ENCODE measurements around the gene RPS13.
"Not testable (repeated sequence)": the region's sequence is repeated elsewhere in the genome, so short reads cannot be mapped to it uniquely, and the experiment has no call there.

RPS13 gene

DNA sequence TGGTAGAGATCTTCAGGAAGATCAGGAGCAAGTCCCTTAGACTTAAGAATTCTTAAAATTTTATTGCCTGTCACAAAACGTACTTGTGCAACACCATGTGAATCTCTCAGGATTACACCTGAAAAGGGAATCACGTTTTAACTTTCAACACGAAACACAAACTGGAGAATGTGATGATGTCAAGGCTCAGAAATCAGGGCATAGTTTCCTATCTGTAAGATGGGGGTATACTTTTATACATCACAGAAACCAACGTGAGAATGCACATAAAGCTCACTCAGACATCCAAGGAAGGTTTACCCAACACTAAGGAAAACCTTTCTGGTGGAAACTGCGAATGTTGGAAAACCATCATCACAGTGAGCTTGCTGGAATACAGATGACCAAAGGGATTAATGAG is 2.0 kb downstream of the RPS13 start:
- Histone ChIP-seq H3K9me3 (ENCODE audit: control insufficient read depth, low read length) (no peaks in the 10 kb centered on the region), H3K4me1 (ENCODE audit: control insufficient read depth, insufficient read depth, low read length) (peaks cover 14% of the 10 kb centered on the region), H3K27me3 (ENCODE audit: control insufficient read depth, insufficient read depth, low read length) (no peaks in the 10 kb centered on the region), H3K9ac (ENCODE audit: low read length) (no peak overlapping the region), H3K4me3 (ENCODE audit: low read length) (no peak overlapping the region), H3K36me3 (ENCODE audit: control insufficient read depth, insufficient read depth, low read length) (no peaks in the 10 kb centered on the region)

GRCh38 chr11:17073370-17074027 is 4.0 kb downstream of the RPS13 start:
- Histone ChIP-seq H3K9me3 (ENCODE audit: control insufficient read depth, low read length) (no peaks in the 10 kb centered on the region), H3K36me3 (ENCODE audit: control insufficient read depth, insufficient read depth, low read length) (no peaks in the 10 kb centered on the region), H3K4me1 (ENCODE audit: control insufficient read depth, insufficient read depth, low read length) (peaks cover 14% of the 10 kb centered on the region), H3K9ac (ENCODE audit: low read length) (no peak overlapping the region), H3K4me3 (ENCODE audit: low read length) (no peak overlapping the region), H3K27me3 (ENCODE audit: control insufficient read depth, insufficient read depth, low read length) (no peaks in the 10 kb centered on the region)

DNA sequence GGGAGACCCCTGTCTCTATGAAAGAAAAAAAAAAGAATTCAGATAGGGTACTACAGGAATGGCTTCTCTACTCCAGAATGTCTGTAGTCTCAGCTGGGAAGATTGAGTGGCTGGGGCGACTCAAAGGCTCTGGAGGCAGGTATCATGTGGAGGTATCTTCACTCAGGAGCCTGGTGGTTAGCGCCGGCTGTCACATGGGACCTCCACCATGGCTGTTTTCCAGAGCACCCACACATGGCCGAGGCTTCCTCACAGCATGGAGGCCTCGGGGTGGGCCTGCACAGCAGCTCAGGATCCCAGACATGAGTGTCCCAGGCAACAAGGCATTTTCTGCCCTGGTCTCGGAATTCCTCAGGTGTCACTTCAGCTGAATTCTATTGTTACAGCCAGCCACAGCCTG is 10.1 kb downstream of the RPS13 start:
- Histone ChIP-seq H3K4me3 (ENCODE audit: low read length) (no peak overlapping the region), H3K9ac (ENCODE audit: low read length) (no peak overlapping the region), H3K4me1 (ENCODE audit: control insufficient read depth, insufficient read depth, low read length) (no peaks in the 10 kb centered on the region), H3K27me3 (ENCODE audit: control insufficient read depth, insufficient read depth, low read length) (no peaks in the 10 kb centered on the region), H3K36me3 (ENCODE audit: control insufficient read depth, insufficient read depth, low read length) (no peaks in the 10 kb centered on the region), H3K9me3 (ENCODE audit: control insufficient read depth, low read length) (no peaks in the 10 kb centered on the region)

GRCh38 chr11:17066691-17067090 is 10.8 kb downstream of the RPS13 start:
- H3K9ac ChIP-seq (ENCODE audit: low read length) = no peak overlapping the region
- no peaks in the 10 kb centered on the region for H3K4me1 ChIP-seq (ENCODE audit: control insufficient read depth, insufficient read depth, low read length)

GRCh38 chr11:17063171-17064002 is 14.1 kb downstream of the RPS13 start:
- Histone ChIP-seq H3K4me1 (ENCODE audit: control insufficient read depth, insufficient read depth, low read length) (no peaks in the 10 kb centered on the region), H3K36me3 (ENCODE audit: control insufficient read depth, insufficient read depth, low read length) (no peaks in the 10 kb centered on the region), H3K4me3 (ENCODE audit: low read length) (no peak overlapping the region), H3K27me3 (ENCODE audit: control insufficient read depth, insufficient read depth, low read length) (no peaks in the 10 kb centered on the region), H3K9me3 (ENCODE audit: control insufficient read depth, low read length) (no peaks in the 10 kb centered on the region), H3K9ac (ENCODE audit: low read length) (no peak overlapping the region)

More at GRCh38 chr11:17066691-17067090, 10.8 kb downstream of the RPS13 start:
- no peak overlapping the region for H3K4me3 ChIP-seq (ENCODE audit: low read length)
- no peaks in the 10 kb centered on the region for H3K27me3 ChIP-seq (ENCODE audit: control insufficient read depth, insufficient read depth, low read length)
- no peaks in the 10 kb centered on the region for H3K36me3 ChIP-seq (ENCODE audit: control insufficient read depth, insufficient read depth, low read length)
- H3K9me3 ChIP-seq (ENCODE audit: control insufficient read depth, low read length) = no peaks in the 10 kb centered on the region

- not testable (repeated sequence) for H3K36me3 ChIP-seq (ENCODE audit: control insufficient read depth, insufficient read depth, low read length); H3K9ac ChIP-seq (ENCODE audit: low read length); H3K9me3 ChIP-seq (ENCODE audit: control insufficient read depth, low read length); H3K4me1 ChIP-seq (ENCODE audit: control insufficient read depth, insufficient read depth, low read length); H3K4me3 ChIP-seq (ENCODE audit: low read length); H3K27me3 ChIP-seq (ENCODE audit: control insufficient read depth, insufficient read depth, low read length)
These were observed 26.3 kb downstream of the RPS13 start for GRCh38 chr11:17051146-17051545.

- H3K27me3 ChIP-seq (ENCODE audit: control insufficient read depth, insufficient read depth, low read length); H3K9me3 ChIP-seq (ENCODE audit: control insufficient read depth, low read length); H3K4me3 ChIP-seq (ENCODE audit: low read length); H3K36me3 ChIP-seq (ENCODE audit: control insufficient read depth, insufficient read depth, low read length); H3K9ac ChIP-seq (ENCODE audit: low read length); H3K4me1 ChIP-seq (ENCODE audit: control insufficient read depth, insufficient read depth, low read length): not testable (repeated sequence)
These were observed 29.0 kb downstream of the RPS13 start for GRCh38 chr11:17048491-17048890.

DNA sequence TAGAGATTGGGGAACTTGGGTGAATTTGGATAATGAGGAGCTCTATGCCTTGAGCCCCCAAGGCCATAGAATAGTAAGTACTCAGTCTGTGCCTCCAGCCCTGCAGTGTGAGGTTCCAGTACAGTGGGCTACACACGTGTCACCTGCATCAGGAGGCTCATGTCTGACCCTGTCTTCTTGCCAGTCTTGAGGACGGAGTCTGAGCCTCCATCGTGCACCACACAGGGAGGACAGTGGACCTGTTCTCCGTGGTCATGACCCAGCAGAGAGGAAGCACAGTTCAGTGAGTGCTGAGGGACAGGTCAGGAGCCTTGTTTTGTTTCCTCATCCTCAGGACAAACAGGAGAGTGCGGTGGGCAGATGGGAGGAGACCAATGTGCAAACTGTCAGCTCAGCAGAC is 30.8 kb downstream of the RPS13 start:
- no peaks in the 10 kb centered on the region for H3K9me3 ChIP-seq (ENCODE audit: control insufficient read depth, low read length)
- H3K36me3 ChIP-seq (ENCODE audit: control insufficient read depth, insufficient read depth, low read length) = no peaks in the 10 kb centered on the region
- no peaks in the 10 kb centered on the region for H3K27me3 ChIP-seq (ENCODE audit: control insufficient read depth, insufficient read depth, low read length)
- H3K4me1 ChIP-seq (ENCODE audit: control insufficient read depth, insufficient read depth, low read length) = peaks cover 6% of the 10 kb centered on the region
- H3K9ac ChIP-seq (ENCODE audit: low read length) = no peak overlapping the region
- H3K4me3 ChIP-seq (ENCODE audit: low read length) = no peak overlapping the region

- H3K4me1 ChIP-seq (ENCODE audit: control insufficient read depth, insufficient read depth, low read length) = peaks cover 13% of the 10 kb centered on the region
- H3K27me3 ChIP-seq (ENCODE audit: control insufficient read depth, insufficient read depth, low read length) = no peaks in the 10 kb centered on the region
- H3K9me3 ChIP-seq (ENCODE audit: control insufficient read depth, low read length) = no peaks in the 10 kb centered on the region
- no peak overlapping the region for H3K9ac ChIP-seq (ENCODE audit: low read length)
- H3K36me3 ChIP-seq (ENCODE audit: control insufficient read depth, insufficient read depth, low read length) = no peaks in the 10 kb centered on the region
- H3K4me3 ChIP-seq (ENCODE audit: low read length) = no peak overlapping the region
These were observed 40.5 kb downstream of the RPS13 start for GRCh38 chr11:17036666-17037658.

GRCh38 chr11:17034027-17034426 is 43.4 kb downstream of the RPS13 start:
- H3K9ac ChIP-seq (ENCODE audit: low read length); H3K9me3 ChIP-seq (ENCODE audit: control insufficient read depth, low read length); H3K4me3 ChIP-seq (ENCODE audit: low read length); H3K27me3 ChIP-seq (ENCODE audit: control insufficient read depth, insufficient read depth, low read length); H3K36me3 ChIP-seq (ENCODE audit: control insufficient read depth, insufficient read depth, low read length): not testable (repeated sequence)
- H3K4me1 ChIP-seq (ENCODE audit: control insufficient read depth, insufficient read depth, low read length) = peaks cover 13% of the 10 kb centered on the region

- no peak overlapping the region for H3K4me3 ChIP-seq (ENCODE audit: low read length)
- no peaks in the 10 kb centered on the region for H3K27me3 ChIP-seq (ENCODE audit: control insufficient read depth, insufficient read depth, low read length)
These were observed 50.9 kb downstream of the RPS13 start for GRCh38 chr11:17026487-17027082.

More at GRCh38 chr11:17026487-17027082, 50.9 kb downstream of the RPS13 start:
- Histone ChIP-seq H3K4me1 (ENCODE audit: control insufficient read depth, insufficient read depth, low read length) (no peaks in the 10 kb centered on the region), H3K9ac (ENCODE audit: low read length) (no peak overlapping the region), H3K9me3 (ENCODE audit: control insufficient read depth, low read length) (no peaks in the 10 kb centered on the region), H3K36me3 (ENCODE audit: control insufficient read depth, insufficient read depth, low read length) (no peaks in the 10 kb centered on the region)

Measured in mucosa of stomach (tissue), 1 donor.